GM12892 (cell line): ENCODE measurements around the gene HADHA.

ENCODE experiments used
- POLR2A ChIP-seq: IDR thresholded peaks from 2 replicates; pipeline ENCODE4 v1.6.1; 2011; ENCODE audit warnings: low read depth, low read length, control low read depth
- POLR2AphosphoS5 ChIP-seq: IDR thresholded peaks from 2 replicates; pipeline ENCODE4 v1.6.1; 2011; ENCODE audit warnings: low read depth, low read length, control low read depth
- TAF1 ChIP-seq: IDR thresholded peaks from 2 replicates; pipeline ENCODE4 v1.6.1; 2011; ENCODE audit warnings: low read depth, mild to moderate bottlenecking, control low read depth, low read length, borderline replicate concordance

DNA sequence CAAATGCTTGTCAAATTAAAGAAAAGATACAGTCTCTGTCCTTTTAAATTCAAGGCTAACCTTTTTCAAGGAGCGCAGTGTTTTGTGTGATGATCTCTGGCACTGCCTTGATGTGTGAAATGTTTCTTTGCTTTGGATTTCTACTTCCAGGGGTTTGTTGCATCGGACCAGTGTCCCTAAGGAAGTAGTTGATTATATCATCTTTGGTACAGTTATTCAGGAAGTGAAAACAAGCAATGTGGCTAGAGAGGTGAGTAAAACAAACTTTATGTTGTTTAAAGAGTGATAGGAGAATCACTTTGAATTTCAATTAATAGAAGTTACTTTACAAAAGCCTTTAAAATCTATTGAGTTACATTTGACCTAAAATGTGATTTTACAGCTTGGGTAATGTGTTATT lies 29.1 kb upstream of the HADHA start:
- TF ChIP-seq POLR2A: no peak
- no peak for TF ChIP-seq TAF1
- no peak for TF ChIP-seq POLR2AphosphoS5
